HK-2 (cell line): ENCODE data around the gene TARS1.

Experiments
- DNase-seq: peaks from one replicate; pipeline ENCODE4 v3.0.0-alpha.2; 2018; ENCODE audit not compliant: unreplicated experiment

Gene TARS1

DNA sequence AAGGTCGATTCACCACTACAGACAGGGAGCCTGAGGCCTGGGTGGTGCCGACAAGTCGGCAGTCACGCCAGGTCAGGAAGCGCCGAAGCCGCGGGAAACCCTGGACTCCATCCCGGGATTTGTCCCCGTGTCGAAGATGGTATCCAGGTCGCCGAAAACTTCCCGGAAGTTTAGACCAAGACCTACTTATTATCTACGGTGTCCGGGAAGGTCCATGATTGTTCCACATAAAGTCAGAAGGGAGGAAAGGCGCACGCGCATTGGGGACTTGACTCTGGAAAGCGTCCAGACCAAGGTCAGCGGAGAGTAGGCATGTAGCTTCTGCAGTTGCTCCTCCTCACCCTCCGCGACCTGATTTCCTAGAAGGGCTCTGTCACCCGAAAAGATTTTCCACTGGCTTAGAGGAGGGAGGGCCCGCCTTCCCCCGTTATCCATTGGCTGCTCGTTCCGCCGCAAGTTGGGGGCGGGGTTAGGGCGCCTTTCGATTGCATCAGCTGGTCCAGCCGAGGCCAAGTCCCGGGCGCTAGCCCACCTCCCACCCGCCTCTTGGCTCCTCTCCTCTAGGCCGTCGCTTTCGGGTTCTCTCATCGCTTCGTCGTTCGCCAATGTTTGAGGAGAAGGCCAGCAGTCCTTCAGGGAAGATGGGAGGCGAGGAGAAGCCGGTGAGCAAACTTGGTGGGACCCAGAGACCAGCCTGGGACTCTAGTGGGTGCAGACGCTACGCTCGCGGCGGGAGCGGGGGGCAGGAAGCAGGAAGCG is at the start of gene TARS1:
TARS1 (plus strand) TSS at position 484 of the 759 bp plus-strand sequence; CDS start at position 606, 122 bp downstream.
- DNase-seq = peak; percentile 98

DNA sequence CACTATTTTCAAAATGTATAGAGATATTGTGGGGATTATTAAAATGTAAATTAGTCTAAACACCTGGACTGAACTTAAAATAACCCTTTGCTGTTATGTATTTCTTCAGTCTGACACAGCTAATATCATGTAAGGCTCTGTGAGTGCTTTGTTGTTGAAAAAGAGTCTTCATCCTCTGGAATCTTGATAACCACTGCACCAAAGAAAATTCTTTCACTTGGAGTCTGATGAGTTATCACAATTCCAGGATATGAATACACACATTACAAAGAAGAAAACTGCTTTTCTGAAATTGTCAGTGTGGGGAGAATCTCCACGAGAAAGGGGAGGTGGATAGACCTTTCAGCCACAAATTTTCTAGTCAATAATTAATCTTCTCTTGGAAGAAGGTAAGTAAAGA is 42.3 kb upstream of the TARS1 start:
- no peak for DNase-seq

DNA sequence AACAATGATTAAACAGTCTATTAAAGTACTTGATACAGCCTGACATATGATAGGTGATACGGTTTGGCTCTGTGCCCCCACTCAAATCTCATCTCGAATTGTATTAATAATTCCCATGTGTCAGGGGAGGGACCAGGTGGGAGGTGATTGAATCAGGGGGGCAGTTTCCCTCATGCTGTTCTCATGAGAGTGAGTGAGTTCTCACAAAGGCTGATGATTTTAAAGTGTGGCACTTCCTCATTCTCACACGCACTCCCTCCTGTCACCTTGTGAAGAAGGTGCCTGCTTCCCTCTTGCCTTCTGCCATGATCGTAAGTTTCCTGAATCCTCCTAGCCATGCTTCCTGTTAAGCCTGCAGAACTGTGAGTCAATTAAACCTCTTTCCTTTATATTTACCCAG is 40.1 kb upstream of the TARS1 start:
- no peak for DNase-seq

DNA sequence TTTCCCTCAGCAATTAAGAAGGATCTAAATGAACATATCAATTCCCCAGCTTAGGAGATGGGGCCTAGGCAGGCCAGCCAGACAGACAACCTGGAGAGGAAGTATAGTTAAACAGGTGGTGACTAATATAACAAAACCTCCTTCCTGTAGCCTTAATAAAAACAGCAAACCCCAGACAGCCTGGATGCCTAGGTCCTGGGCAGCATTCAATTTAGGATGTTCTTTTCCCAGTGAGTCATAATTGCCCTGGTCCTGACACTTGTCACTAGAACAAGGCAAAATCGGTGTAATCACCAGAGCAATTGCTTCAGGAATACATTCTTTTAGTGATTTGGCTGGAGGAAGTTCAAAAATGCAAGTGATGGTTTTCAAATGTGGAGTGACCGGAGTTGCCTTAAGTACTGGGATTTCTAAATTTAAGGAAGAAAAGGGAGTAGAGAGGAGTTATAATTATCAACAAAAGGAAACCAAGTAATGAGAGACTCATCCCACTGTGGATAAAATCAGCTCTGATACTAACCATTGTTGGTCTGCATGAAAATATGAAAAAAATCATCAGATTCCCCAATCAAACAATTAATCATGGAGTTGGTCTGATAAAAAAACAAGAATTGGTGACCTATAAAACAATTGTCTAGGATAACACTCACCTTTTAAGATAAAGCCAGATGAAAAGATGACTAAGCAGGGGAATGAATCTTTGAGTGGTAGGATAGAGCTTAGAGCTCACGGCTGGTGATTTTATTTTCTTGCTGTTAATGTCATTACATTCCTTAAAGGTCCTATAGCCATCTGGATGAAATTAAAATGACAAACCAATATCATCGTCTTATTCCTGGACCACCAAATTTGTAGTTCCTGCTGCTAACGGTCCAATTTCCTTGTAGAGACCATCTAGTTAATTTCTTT is 39.0 kb upstream of the TARS1 start:
- DNase-seq = peak; percentile 12

DNA sequence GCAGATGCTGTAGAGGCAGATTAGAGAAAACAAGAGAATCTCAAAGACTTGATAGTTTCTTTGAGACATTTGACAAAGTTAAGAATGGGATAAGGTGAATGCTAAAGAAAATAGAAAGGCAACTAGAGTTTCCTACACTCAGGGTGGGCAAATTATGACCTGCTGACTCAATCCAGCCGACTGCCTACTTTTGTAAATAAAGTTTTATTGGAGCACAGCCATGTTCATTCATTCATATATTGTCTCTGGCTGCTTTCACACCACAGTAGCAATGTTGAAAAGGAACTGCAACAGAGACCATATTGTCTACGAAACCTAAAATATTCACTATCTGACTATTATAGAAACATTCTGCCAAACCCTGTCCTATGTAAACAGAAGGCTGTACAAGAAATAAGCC is 37.6 kb upstream of the TARS1 start:
- no peak for DNase-seq

DNA sequence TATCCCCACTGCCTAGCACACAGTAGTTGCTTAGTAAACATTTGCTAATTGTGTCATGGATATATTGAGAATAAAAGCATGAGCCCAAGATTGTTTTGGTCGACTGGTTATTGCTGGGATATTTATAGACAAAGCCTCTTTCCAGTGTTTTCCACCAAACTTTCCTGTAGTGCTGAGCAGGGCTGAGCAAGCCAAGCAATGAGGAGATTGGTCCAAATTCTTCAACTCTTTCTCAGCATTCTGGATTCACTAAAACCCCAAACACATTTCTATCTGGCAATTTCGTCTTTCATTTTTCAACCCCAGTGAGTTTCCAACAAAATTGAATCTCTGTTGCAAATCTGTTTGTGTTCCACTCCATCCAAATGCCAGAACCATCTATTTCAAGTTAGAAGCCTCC is 31.9 kb upstream of the TARS1 start:
- DNase-seq = no peak

DNA sequence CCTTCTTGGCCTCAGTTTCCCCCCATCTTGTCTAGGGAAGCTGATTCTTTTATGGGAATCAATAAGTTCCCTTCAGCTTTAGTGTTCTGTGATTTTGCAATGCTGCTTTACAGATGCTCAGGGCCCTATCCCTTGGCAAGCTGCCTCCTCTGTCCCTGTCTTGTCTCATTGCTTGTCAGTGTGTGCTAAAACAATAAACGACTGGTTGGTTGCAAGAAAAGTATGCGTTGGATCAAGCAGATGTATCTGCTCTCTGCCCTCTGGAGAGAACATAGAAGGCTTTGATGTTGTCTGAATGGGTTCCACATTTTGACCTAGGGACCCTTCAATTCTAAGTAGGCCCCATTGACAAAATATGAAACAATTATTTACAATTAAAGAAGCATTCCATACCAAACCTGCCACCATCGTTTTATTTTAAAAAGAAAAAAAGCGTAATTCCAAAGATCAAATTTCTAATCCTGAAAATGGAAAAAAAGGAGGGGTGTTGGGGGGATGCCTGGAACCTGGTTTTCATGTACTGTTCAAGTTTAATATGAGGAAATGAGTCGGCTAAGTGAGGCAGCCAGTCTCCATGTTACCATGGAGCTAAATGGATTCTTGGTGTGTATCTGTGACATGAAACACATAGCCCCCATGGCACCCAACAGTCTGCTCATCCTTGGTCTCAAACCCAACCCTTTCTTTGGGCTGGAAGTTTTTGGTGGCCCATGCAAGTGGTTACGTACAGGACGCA is 31.2 kb upstream of the TARS1 start:
- no peak for DNase-seq

DNA sequence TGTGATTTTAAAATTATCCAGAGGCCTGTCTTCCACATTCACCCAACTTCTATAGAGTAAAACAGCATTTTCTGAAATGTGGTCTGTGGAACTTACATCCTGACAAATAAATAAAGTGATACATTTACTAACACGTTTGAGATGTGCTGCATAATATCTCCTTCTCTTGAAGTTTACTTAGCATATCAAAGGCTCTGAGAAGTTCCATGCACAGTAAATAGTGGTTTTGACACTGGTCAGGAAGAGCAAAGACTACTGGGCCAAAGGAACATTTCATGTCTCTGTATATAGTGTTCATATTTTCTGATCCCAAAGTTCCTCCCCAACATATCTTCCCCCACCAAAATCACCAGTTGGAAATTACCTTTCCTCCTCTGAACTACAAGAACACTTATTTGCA is 30.5 kb upstream of the TARS1 start:
- no peak for DNase-seq

DNA sequence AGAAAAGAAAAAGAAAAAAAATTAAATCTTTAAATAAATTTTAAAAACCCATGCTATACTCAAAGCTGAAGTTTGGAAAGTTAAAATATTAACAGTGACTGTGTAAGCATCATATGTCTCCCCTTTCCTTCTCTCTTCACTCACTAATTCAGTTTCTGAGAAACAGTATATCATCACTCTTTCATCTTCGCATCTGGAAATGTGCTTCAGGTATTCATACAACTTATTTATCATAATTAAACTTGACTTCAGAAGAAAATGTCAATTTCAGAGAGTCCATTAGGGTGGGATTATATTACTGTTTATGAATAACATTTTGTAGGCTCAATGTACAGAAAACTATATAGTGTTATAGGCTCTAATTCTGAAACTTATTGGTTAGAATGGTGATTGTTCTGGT is 29.3 kb upstream of the TARS1 start:
- DNase-seq = no peak

DNA sequence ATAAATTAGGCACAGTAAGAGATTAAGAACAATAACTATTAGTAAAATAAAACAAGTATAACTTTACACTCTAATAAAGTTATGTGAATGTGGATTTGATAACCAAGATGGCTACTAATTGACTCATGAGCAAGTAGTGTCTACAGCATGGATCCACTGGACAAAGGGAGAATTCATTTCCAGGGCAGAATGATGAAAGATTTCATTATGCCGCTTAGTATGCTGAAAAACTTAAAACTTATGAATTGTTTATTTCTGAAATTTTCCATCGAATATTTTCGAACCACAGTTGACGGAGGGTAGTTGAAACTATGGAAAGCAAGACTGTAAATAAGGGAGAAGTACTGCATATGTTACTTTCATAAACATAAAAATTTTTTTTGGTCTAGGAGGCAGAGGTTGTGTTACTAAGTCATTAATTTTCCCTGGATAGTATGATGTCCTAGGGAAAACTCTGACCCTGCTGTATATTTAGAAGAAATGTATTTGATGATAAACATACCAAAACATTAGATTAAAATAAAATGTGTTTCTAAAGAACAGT is 24.9 kb upstream of the TARS1 start:
- DNase-seq = no peak

DNA sequence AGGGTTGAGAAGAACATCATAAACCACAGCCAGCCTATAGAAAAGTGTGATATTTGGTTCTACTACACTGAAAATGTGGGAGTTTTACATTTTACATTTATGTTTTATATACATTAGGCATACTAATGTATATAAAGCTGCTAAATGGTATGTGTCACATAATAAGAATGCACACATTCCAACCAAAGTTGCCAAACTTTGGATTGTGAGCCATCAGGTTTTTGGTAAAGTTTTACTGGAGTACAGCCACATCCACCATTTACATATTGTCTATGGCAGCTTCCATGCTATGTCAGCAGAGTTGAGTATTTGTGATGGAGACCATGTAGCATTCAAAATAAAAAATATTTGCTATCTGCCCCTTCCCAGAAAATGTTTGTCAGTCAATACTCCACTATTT is 23.1 kb upstream of the TARS1 start:
- DNase-seq = no peak

DNA sequence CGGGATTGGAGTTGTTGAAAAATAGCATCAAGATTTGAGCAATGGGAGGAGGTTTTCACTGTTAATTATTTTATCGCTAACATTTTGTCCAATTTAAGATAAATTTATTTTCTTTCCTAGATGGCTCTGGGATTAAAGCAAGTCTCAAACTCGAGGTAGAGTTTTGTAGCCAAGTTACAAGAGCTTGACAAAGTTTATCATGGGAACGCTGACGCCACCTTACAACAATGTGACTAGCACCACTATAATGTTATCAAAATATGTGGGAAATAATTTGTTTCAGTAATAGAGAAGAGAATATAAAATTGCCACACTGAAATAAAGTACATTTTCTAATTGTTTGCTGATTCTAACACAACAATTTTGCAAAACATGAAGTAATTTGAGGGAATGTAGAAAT is 19.8 kb upstream of the TARS1 start:
- no peak for DNase-seq

DNA sequence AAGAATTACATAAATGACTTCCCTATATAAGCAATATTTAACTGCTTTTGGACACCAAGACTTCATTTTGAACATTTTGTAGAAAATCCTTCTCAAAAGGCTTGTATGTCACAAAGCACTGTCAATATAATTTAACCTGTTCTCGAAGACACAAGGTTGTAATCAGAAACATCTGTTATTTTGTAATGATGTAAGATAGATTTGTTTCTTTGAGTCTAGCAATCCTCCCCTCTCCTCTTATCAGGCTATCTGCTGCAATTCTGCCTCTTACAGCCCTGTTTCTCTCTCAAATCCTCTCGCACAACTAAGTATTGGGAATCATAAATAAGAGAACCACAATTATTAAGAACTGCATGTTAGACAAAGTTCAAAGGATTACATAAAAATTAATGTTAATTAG is 18.6 kb upstream of the TARS1 start:
- DNase-seq = no peak

DNA sequence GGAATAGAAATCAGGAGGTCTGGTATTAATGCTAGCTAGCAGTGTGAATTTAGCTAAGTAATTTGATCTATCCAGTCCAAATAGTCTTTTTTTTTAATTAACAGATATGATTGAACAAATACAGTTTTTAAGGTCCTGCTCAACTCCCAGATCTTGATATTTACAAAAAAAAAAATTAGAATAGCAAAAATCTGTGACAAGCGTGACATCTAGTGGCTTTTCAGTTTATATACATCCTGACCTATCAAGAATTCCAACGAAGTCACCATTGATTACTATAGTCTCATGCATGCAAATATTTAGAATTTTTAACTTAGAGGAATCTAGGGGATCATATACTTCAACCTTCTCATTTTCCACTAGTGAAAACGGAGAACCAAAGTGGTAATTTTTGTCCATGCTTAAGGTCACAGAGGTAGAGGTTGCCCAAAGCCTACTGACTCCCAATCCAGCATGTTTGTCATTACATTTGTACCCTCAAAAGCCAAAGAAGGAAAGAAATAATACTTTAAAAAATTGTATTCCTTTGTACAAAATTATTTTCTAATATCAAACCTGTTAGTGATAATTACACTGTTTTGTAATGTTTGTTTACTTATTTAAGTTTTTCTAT is 17.6 kb upstream of the TARS1 start:
- no peak for DNase-seq

DNA sequence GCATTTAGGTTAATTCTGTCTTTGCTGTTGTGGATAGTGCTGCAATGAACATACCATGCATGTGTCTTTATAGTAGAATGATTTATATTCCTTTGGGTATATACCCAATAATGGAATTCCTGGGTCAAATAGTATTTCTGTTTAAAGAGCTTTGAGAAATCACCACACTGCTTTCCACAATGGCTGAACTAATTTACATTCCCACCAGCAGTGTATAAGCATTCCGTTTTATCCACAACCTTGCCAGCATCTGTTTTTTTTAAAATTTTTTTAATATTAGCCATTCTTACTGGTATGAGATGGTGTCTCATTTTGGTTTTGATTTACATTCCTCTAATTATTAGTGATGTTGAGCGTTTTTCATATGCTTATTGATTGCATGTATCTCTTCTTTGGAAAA is 15.5 kb upstream of the TARS1 start:
- DNase-seq = no peak

DNA sequence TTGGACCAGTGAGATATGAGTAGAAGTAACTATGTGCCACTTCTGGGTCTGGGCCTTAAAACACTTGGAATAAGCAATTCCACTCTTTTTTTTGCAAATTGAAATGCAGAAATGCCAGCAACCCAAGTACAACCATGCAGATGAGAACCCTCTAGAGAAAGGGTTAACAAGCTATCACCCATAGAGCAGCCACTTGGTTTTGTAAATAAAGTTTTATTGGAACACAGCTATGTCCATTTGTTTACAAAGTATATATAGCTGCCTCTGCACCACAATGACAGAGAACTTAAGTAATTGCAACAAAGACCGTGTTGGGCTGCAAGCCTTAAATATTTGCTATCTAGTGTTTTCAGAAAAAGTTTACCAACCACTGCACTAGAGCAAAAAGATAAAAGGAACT is 9.8 kb upstream of the TARS1 start:
- DNase-seq = no peak

DNA sequence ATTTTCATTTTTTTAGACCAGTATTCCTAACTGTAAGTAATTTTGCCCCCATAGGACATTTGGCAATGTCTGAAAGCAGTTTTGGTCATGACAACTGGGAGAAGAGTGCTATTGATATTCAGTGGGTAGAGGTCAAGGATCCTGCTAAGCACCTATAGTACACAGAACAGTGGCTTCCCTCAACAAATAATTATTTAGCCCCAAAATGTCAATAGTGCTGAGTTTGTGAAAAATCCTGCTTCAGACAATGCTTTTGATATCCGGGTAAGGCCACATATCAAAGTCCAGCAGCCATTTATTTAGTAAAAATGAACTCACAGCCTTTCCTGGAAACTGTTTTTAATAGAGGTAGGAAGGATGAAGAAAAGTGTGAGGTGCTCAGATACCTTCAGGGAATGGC is 8.1 kb upstream of the TARS1 start:
- no peak for DNase-seq

DNA sequence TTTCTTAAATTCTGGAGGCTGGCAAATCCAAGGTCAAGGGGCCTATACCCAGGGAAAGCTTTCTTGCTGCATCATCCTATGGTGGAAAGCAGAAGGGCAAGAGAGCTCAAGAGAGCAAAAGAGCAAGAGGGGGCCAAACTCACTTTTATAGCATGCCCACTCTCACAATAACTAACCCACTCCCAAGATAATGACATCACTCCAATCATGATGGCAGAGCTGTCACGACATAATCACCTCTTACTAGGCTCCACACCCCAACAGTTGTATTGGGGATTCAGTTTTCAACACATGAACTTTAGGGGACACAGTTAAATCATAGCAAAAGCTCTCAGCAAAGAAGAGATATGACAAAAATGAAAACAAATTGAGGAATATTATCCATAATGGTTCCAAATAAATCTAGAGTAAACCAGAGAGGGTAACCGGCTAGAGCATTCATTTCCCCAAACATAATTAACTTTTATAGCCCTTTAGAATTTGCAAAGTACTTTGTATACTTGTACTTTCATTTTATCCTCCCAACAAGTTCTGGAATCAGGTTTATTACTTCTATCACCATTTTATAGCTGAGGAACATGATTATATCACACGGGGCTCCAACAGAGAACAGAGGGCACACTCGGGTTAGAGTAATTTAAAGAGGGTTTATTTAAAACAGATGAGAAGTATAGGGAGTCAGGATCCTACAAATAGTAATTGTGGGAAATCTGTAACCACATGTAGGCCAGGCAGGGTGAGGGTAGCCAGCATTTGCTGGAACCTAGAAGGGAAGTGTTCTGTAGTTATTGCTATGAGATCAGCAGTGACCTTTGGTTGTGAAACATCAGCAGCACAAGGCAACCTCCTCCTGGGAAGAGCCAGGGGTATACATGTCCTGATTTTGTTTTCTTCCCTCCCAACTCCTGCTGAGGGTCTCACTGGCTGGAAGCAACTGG is 7.2 kb upstream of the TARS1 start:
- DNase-seq = no peak

DNA sequence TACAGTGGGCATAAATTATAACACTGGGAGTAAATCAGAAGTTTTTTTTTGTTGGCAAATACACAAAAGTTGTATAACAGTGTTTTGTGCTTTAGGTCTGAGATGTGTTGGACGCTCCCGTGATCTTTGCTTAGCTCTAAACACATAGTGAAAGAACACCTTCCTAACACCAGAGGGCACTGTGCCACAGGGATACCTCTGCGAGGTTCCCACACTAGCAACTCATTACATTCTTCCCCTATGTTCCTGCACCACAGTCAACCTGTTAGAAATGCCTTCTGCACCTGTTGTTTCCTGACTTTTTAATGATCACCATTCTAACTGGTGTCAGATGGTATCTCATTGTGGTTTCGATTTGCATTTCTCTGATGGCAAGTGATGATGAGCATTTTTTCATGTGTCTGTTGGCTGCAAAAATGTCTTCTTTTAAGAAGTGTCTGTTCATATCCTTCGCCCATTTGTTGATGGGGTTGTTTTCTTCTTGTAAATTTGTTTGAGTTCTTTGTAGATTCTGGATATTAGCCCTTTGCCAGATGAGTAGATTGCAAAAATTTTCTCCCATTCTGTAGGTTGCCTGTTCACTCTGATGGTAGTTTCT is 4.8 kb upstream of the TARS1 start:
- peak; percentile 46 for DNase-seq

DNA sequence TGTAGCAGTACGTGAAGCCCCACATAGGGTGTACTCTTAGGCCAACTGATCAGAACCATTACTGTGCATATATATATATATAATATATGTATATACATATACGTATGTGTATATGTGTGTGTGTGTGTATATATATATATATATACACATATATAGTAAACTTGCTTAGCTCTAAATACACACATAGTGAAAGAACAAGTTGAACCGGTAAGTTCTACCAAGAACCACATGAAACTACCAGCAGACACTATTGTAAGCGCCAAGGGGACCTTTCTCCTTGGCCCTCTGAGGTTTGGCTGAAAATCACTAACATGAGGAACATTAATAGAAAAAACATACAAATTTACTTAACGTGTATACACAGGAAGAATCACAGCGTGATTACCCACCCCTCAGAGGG is 1.8 kb upstream of the TARS1 start:
- no peak for DNase-seq
